HCEC 1CT (cell line): ENCODE results near the gene LASP1.
A peak's percentile ranks its signal among the peaks of the same experiment; 100 is the strongest.

ENCODE experiments used
- DNase-seq: peaks from one replicate; pipeline ENCODE4 v3.0.0-alpha.2; 2017

The LASP1 gene

DNA sequence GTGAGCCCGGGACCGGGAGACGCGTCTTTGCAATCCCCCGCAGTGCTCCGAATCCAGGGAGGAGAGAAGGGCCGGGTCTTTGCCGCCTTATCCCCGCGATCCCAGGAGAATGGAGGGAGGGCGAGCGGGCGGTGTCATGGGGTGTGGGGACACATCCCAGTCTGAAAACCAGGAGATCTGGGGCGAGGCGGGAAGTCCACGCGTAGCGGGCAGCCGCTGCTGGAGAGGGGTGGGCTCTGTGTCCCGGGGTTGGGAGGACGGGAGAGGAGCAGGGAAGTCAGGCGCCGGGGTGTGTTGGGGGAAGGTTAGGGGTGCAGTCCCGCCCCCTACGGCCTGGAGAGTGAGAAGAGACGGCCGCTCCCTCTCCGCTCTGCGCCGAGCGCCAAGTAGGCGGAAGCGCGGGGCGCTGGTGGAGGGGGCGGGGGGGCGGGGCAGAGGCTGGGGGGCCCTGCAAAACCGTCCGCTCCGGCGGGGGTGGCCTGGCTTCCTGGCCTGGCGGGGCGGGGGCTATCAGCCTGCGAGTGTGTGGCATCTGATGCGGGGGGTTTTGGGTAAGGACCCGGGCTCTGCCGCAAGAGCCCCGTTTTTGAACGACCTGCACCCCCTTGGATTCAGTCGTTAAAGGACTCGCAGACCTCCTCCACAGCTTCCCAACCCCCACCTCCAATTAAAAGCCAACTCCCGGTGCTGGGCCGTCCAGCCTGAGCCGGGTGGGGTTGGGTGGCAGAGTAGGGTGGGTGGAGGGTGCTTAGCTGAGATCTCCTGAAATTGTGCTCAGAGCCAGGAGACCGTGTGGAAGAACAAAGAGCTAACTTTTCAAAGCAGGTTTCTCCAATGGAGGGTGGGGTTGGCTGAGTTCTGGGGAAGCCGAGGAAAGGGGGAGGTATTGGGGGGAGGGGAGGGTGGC lies 654 bp downstream of the LASP1 start:
- DNase-seq = peak; percentile 78

DNA sequence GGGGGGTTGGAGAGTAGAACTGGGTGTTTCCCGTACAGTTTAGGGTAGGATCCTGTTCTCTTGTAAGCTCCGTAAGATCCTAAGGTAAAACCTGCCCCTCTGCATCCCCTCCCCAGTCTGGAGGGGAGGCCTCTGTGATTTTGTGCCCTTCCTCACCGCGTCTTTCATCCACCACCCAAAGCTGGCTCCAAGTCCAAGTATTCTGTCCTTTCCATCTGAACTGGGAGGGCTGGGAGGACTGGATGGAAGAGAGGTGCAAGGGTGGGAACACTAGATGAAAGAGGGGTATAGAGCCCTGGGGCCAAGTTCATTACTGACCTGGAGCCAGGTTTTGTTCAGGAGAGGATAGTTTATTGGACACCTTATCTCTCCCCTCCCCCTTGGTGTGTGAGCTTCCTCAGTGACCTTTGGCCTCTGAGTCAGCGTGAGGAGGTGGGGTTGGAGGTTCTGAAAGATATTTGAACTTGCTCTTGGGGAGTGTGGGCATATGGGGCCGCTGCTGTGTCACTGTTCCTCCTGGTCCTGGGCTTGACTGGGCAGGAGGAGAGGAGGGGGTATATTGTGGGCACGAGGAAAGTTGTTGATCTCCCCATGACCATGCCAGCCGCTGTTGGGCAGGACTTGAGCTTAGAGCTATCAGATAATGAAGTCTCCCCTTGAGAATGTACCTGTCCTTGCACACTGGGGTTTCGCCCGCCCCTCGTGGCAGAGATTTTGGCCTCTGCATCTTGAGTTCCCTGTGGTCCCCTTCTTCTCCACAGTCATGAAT lies 1.6 kb downstream of the LASP1 start:
- peak; percentile 85 for DNase-seq

DNA sequence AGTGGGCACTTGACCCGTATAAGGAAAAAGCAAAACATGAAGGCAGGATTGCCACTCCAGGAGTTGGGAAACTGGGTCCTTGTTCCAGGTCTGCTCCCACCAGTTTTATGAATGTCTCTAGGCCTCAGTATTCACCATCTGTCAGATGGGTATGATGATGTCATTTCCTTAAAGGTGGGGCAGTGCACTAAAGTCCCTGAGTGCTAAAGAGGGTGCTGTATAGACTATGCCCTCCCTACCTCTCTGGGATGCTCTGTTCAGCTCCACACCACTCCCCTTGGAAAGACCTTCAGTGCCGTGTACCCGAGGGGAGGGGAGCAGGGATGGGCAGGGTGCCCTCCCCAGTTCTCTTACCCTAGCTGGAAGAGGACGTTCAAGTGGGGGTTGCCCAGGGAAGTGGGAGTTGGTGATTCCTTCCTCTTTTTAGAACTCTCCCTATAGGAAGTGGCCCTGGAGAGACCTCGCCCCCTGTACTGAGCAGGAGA lies 2.2 kb downstream of the LASP1 start:
- DNase-seq = no peak

DNA sequence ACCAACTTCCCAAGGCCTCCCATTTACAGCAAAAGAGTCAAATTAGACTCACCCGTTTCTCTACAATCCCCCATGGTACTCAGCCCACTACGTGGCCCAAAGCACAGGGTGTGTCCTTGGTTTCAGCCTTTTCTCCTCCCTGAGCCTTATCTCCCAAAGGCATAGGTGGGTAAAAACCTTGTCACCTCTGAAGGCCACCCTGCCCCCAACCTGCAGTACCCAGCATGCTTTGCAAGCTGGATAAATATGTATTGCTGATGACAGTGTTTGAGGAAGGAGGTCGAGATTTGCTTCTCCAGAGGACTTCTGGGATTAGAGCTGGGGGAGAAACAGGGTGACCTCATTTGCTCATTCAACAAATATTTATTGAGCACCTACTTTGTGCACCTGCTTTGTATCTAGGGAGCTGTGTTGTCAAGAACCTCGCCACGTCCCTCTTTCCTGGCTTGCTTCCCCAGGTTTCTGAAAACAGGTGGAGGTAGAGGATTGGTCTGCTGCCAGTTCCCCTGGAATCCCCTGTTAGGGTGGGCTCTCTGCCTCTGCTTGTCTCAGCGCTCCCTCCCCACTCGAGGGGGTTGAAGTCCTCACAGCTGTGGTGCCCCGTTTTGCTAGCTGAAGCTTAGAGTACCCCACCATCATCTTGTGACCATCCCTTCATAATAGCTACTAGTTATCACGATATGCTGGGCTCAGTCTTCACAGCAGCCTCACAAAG lies 3.0 kb downstream of the LASP1 start:
- DNase-seq = no peak

DNA sequence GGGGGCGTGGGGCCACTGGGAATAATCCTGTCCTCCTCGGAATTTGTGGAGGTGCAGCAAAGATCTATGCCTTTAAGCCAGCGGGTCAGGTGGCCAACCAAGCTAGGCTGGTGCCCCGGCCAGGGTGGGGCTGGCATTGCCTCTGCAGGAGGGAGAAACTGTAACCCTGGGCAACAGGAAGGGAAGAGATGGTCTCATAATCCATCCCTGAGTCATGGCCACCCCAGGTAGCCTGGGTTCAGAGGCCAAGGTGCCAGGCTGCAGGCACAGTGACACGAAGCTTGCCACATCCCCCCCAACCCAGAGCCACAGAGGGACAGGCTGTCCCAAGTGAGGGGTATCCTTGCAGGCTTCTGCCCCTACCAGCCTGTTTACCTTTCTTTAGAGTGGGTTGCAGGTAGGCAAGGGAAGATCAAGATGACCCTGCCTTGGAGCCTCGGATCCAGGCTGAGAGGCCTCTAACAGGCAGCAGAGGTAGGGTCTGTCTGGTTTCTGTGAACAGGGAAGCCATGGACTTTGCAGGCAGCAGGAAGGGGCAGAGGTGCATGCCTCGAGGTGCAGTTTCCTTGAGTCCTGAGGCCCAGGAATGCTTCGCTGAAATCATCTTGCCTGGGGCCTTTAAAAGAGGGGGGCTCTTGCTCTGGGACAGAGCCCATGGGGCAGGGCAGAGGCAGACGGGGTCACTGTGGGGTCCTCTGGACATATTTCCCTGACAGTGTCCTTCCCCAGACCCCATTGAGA lies 4.0 kb downstream of the LASP1 start:
- DNase-seq = no peak

DNA sequence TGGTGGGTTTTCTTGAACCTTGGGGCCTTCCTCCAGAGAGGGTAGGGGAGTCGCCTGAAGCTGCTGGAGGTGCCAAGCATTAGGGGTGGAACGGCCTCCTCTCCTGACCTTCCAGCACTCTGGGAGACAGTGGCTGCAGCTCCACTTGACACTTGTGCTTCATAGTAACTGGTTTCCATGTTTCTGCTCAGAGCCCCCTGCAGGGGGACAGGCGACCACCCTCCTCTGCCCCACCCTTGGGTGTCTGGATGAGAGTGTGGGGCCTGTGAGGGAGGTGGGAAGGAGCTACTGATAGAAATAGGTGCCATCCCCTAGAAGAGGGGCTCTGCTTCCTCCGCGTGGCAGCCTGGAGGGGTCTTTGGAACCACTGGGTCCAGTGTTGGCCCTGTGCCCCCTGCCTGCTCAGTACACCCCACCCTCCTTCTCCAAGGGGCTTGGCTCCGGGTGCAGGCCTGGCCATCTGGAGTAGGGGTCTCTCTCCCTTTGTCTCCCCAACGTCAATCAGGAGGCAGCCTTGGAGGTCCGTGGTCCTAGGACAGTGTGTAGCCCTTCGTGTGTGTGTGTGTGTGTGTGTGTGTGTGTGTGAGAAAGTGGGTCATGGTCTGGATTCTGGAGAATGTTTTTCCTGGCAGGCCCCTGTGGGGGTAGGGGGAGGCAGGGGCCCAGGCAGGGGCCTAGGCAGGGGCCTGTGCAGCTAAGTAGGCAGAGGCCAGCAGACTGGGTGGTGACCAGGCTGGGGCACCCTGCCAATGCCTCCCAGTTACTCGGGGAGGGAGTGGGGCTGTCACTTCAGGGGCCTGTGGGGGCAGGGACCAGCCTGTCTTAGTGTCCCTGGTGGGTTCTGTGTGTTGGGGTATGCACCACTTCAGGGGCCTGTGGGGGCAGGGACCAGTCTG lies 4.9 kb downstream of the LASP1 start:
- DNase-seq = no peak

DNA sequence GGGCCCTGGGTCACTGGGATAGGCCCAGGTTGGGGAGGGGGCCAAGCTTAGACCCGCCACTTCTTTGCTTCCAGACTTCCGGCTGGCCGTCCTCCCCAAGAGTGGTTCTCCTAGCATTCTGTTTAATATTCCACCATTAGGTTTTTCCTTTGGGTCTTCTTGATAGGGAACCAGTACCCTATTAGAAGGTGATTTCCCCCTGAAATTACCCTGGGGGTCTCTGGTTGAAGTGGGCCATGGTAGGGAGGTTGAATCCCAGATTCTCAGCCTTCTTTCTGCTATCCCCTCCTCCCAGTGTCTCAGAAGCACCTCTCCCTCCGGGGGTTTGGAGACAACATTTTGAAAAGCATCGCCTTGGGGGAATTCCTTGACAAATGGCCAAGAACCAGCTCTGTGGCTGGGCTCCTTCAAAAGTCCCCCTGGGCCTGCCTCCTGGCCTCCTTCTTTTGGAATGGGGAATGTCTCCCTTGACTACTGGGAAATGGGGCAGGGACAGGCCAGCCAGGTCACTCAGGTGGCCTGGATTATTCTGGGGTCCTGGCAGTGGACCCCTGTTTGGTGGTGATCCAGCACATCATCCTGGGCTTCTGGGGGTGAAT lies 5.7 kb downstream of the LASP1 start:
- DNase-seq = no peak

DNA sequence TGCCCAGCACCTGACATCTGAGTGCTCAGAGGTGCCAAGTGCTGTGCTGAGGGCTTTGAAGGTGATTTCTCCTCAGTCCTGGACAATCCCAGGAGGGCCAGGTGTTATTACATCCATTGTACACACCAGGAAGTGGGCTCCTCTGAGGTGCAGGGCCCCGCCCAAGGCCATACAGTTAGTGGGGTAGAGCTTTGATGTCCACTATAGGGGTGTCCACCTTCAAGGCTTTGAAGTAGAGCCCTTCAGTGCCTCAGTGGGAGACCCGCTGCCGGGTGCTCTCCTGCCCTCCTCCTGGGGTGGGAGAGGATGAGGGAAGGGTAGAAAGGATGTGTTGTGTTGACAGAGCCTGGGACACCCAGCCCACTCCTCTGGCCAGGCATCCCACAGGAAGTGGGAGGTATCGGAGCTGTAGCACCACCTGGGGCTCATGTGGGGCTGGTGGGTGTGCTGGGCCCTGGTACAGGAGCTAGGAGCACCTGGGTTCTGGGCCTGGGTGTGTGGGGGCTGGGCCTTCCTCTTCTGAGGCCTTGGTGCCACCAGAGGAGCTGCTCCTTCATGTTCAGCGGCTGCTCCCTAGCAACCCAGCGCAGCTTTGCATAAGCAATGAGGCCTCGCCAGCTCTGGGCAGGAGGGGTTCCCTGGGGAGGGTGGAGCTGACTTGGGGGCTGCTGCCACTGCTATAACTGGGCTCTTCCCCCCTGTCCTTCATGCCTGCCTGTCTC lies 7.4 kb downstream of the LASP1 start:
- DNase-seq = no peak

DNA sequence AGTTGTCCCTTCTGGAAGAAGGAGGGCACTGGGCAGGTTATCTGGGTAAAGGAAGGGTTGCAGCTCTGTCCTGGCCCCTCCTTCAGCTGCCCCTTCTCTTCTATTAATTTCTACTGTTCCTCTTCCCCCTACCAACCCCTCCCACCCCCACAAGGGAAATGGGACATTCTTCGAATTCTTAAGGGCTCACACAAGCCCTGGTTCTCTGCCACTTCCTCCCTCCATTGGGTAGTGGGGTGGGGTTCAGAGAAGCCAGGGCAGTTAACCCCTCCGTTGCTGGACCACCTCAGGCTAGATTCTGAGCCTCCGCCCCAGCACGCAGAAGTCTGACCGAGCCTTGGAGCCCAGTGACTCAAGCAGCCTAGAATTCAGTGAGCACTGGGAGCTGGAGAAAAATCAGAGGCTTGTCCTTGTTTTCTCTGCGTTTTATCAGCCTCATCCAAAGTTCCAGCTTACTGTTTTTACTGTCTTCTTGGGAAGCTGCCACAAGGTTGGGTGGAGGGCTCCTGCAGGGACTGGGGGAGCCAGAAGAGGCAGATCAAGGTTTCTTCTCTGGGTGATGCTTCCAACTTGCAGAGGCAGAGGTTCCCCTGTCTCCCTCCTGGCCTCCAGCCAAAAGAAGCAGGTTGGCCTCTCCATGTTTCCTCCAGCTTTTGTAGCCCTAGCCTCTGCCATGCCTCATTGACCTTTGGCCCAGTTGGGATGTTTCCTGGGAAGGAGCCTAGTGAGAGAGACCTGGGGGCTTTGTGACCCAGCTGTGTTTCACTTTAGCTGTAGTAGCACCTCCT lies 10.2 kb downstream of the LASP1 start:
- peak; percentile 73 for DNase-seq

DNA sequence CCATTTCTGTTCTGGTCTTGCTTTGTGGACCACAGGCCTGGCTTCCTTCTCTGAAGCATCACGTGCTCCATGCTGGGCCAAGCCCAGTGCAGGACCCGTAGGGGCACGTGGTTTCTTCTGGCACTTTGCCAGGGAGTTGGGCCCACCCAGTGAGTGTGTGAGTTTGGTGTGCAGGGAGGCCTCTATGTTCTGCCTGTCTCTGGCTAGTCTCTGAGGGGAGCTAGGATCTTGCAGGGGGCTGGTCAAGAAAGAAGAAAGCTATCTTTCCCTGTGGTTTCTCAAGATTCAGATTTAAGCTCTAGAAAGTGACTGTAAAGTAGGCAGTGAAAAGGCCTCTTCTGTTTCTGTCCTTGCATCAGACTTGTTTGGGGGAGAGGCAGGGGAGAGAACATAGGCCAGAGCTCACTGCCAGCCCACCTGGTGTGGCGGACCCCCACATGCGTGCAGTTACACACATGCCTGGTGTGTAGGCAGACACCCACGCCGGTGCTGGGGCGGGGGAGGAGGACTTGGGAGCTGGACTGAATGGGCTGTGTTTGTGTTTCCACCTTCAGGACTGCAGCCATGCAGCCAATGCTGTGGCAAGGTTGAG lies 11.8 kb downstream of the LASP1 start:
- DNase-seq = no peak

DNA sequence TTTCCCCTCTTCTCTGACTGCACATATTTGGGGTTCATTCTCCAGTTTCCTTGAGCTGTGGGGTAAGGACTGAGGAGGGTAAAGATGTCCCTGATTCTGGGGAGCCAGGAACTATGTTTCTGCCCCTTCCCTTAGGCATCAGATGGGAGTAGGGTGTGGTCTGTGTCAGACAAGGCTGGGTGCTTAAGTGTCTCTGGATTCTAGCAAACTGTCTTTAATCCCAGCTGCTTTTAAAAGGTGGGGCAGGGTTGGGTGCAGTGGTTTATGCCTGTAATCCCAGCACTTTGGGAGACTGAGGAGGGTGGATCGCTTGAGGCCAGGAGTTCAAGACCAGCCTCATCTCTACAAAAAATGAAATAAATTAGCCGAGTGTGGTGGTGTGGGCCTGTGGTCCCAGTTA lies 13.0 kb downstream of the LASP1 start:
- DNase-seq = no peak

DNA sequence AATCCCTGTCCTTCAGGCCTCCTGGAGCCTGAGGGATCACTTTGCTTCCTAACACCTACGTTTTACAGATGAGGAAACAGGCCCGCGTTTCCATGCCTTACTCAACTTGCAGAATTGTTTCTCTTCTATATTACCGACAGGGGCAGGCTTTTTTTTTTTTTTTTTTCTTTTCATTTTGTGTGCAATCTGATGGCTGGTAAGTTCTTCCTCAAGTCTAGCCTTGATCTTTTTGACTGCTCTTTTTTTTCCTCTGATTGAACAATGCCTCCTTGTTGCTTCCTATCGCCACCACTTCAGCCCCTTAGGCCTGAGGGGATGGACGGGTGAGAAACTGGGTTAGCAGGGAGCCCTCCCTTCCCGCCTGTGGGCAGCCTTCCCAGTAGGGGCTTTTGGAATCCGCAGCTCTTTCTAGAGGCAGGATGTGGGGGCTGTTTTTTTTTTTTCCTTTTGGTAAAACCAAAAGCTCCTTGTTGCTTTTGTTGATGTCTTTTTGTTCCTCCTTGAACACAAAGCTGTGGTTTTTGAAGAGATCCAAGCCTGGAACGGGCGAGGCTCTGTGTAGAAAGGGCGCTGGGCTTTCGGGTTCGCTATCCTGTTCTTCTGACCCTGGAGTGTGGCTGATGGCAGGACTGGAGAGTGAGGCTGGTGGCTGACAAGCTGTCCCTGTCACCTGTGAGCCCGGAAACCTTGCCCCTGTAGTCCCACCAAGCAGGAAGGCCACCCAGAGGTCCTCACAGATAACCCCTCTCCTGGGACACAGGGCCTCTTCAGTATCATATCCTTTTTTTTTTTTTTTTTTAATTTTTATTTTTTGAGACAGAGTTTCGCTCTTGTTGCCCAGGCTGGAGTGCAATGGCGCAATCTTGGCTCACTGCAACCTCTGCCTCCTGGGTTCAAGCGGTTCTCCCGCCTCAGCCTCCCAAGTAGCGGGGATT lies 14.0 kb downstream of the LASP1 start:
- no peak for DNase-seq

DNA sequence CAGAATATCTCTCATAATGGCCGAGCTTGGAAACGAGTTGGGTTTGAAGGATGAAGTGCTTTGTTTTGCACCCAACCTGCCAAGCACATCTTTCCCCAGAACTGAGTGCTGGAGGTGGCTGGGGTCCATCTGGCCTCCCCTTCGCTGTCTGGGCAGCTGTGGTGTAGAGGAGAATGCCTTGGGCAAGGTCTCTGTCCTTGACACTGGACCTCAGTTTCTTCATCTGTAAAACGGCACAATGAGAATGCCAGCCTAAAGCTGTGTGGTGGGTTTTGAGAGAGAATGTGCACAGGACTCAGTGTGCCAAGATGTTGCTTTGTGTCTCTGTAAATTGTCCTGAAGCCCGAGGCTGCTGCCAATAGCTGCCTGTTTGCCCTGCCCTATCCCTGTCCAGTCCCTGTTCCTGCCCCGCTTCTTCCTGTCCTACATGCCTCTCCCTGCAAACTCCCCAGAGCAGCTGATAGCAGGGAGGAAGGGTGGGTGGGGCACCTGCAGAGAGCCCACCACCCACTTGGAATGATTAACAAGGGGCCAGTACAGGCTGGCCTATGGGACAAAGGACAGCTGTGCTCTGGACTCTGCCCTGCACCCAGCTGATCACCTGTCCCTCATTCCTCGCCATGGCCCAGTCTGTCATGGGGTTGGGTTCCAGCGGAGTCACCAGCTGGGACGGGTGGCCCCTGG lies 15.3 kb downstream of the LASP1 start:
- no peak for DNase-seq

DNA sequence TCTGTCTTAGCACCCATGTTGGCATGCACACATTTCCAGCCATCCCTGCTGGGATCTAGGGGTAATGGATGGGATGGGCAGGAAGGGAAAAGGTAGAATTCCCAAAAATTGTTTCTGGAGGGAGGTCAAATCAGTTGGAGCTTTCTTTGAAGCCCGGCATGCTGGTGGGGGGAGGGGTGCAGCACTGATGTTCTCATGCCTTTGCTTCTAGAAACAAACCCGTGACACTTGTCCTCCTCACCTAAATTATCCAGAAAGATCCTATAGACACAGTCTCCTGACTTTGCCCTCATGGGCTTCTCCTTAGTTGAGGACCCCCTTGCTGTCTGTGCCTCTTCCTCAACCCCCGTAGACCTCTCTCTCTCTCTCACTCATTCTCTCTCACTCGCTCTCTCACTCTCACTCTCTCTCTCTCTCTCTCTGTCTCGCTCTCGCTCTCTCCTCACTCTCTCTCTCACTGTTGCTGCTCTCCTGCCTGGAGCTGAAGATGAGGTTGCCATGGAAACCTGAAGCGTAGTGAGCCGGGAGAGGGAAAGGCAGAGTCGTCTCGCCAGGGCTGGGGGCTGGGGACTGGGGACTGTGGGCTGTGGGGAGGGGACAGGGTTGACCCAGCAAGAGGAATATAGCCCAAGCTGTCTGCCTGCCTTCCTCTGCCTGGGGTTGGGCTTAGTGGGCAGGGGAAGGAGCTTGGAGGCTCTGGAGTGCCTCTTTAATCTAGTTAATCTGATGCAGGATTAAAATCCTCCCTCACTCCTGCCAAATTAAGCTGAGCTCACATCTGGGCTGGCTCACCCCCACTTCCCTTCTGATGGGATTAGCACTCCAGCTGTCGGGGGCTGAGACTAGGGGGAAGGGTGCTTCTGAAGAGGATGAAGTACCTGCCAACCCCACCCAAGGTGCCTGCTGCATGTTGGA lies 16.1 kb downstream of the LASP1 start:
- DNase-seq = no peak

DNA sequence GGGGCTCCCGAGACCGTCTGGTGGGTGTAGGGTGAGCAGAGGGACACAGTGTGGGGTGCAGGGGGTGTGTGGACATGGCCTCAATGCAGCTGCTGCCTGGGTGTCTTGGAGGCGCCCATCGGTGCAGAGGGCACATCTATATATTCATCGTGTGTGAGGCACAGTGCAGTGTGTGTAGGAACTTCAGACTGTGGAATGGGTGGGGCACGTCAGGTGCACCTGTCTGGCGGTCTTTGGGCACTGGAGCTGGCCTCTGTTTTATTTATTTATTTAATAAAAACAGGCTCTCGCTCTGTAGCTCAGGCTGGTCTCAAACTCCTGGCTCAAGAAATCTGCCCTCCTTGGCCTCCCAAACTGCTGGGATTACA lies 16.8 kb downstream of the LASP1 start:
- DNase-seq = no peak

DNA sequence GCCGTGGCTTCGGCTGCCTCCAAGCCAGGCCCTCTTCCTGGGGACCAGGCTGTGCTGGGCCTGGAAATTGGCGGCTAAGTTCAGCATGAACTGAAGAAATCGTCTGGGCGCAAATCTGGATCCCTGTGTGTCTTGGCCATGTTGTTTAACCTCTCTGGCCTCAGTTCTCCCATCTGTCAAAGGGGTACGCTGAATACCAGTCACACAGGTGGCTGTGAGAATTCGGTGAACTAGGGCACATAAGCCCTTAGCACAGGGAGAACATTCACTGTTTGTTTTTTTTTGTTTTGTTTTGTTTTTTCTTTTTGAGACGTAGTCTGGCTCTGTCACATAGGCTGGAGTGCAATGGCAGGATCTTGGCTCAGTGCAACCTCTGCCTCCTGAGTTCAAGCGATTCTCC lies 19.0 kb downstream of the LASP1 start:
- DNase-seq = no peak
